Heart left ventricle (tissue), 16 donors: ENCODE data around the gene NUTM1. TPM values are rescaled to one million over a fixed set of nuclear protein-coding genes. Genes with fewer than 3 reads are reported as not detected.
A peak's percentile ranks its signal among the peaks of the same experiment; 100 is the strongest.

Experiments
- ATAC-seq, 4 donors: fragments of 200-7000 bp; cut with Tn5 transposase; one replicate each; pipeline ENCODE4 v1.9.1; 2020 to 2022; ENCODE audit warnings: moderate library complexity in 4 of 4, mild to moderate bottlenecking in 3 of 4, moderate number of reproducible peaks in 1 of 4
- DNase-seq, 5 donors: peaks; one replicate each; pipeline ENCODE4 v3.0.0-alpha.2; 2020
- H3K27ac ChIP-seq, 12 donors: fragments of 200-600 bp; sonication (generic) in 4 of 12; one replicate each; pipeline versions ENCODE4 v1.5.0 to v1.8.0; 2016 to 2022; ENCODE audit warnings: mild to moderate bottlenecking in 2 of 12
- H3K27me3 ChIP-seq, 9 donors: fragments of 200-600 bp; sonication (generic) in 2 of 9; one replicate each; pipeline versions ENCODE4 v1.5.1 to v1.8.0; 2016 to 2022; ENCODE audit warnings: mild to moderate bottlenecking in 3 of 9
- H3K36me3 ChIP-seq, 9 donors: fragments of 200-600 bp; sonication (generic) in 2 of 9; one replicate each; pipeline versions ENCODE4 v1.5.0 to v1.8.0; 2018 to 2022; ENCODE audit warnings: mild to moderate bottlenecking in 2 of 9
- H3K4me1 ChIP-seq, 12 donors: fragments of 200-600 bp; sonication (generic) in 4 of 12; one replicate each; pipeline versions ENCODE4 v1.5.0 to v1.8.0; 2016 to 2022; ENCODE audit warnings: mild to moderate bottlenecking in 3 of 12
- H3K4me3 ChIP-seq, 12 donors: fragments of 200-600 bp; sonication (generic) in 4 of 12; one replicate each; pipeline versions ENCODE4 v1.5.0 to v1.8.0; 2017 to 2022; ENCODE audit warnings: mild to moderate bottlenecking in 9 of 12, moderate library complexity in 4 of 12
- H3K9me3 ChIP-seq, 12 donors: fragments of 200-600 bp; sonication (generic) in 4 of 12; one replicate each; pipeline versions ENCODE4 v1.5.0 to v1.8.0; 2016 to 2022; ENCODE audit warnings: mild to moderate bottlenecking in 1 of 12
- POLR2A ChIP-seq, 2 donors: fragments of 450-650 bp; IDR thresholded peaks; one replicate each; pipeline ENCODE4 v1.6.1; 2017; ENCODE audit warnings: antibody characterized with exemption in 2 of 2, mild to moderate bottlenecking in 2 of 2, moderate library complexity in 2 of 2
- WGBS, 4 donors: extraction: QIAGEN DNeasy Blood & Tissue Kit in 2 of 4; methylation state at CpG; one replicate each; pipeline versions ENCODE4 v1.1.5 to v1.1.7; 2013 to 2018; 5-methylcytosine and 5-hydroxymethylcytosine counted together
- intact Hi-C, 10 donors: fragments of 100-400 bp; cut with DNase I; formaldehyde crosslinking; loops; one replicate each; pipeline versions ENCODE4 v1.11.1 to v1.14.2; 2022
- polyA plus RNA-seq, 2 donors: library from polyadenylated mRNA; stranded (reverse); fragments of 200-250 nt; gene quantifications; one replicate each; pipeline ENCODE4 v1.2.3, GENCODE V29; 2013
- total RNA-seq, 9 donors: library from RNA; depleted of rRNA in 2 of 9; stranded (reverse); fragments of >200 nt in 2 of 9; fragmentation: NEBNext Ultra II Directional in 3 of 9; extraction: Animal tissue kit (Norgen Biotek cat#: 25700) in 3 of 9; gene quantifications; one replicate each; pipeline versions ENCODE4 v1.1.0 to v1.2.4, GENCODE V29; 2016 to 2023
- TF ChIP-seq, protein P1 (sequence below), 12 donors: fragments of 200-600 bp; sonication (generic) in 4 of 12; IDR thresholded peaks; one replicate each; pipeline versions ENCODE4 v1.5.0 to v1.8.0; 2018 to 2022; ENCODE audit warnings: antibody characterized with exemption in 12 of 12, mild to moderate bottlenecking in 5 of 12
- donor health status: ischemic (EF 13 %, LVEDD 7.1; RV severe dilation, severe dysfunction).
- donor health status: healthy with polysubstance abuse.
- donor health status: DM: no; HTN: yes; CAD: no.
- donor health status: DM: no; HTN: no; CAD: no.
- donor health status: ischemic (EF 25% LVEDD 6.9; RV normal size, moderate dysfunction).
- donor health status: ischemic (EF 25% LVEDD 5.7; RV mildly dilated, moderate dysfunction).
- donor health status: healthy.
- donor health status: DM: yes; HTN: yes; CAD: no.
- donor health status: ischemic (EF 35%, LVEDD 5.7; RV mildly dilated, moderate dysfunction).
- donor health status: nonischemic (EF 11% LVEDD 7.7; RV severe dilation, severe dysfunction).
- donor health status: DM: yes; HTN: yes; CAD: no.
- donor health status: PGD.
- donor health status: ischemic (EF 29% LVEDD 5.4; RV normal size, mild dysfunction).
- donor health status: nonischemic (EF 23%, LVEDD 6.1; RV moderate dilation, normal function).

The NUTM1 gene
- total and polyA plus RNA-seq, 11 donors: not detected

DNA sequence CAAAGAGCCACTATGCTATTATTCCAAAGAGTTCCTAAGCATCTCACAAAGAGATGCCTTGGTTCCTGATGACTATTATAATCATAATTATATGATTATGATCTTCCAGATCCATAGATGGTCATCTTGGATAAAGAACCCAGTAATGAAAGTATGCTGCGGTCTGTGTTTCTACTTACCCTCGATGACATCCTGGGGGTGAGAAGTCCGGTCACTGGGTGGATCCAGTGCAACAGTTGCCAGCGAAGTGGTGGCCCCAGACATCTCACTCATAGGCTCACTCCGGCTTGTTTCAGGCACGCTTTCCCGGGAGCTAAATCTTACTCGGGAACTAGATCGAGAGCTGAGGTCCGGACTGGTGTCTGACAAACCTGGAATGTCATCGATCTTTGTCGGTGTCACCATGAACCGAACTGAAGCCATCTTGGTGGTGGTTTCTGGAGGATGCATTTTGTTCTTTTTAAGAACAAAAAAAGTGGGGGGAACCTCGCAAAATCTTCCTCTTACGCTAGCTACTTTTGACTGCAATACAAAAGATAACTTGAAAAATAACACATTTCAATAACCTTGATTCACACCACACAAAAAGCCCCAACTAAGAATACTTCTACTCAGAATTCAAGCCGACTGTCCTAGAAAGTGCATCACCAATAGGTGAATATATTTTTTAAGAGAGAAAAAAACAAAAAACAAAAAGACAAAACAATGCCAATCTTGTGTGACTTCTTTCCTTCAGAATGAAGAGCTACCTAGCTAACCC lies 6.7 kb upstream of the NUTM1 start:
- intact Hi-C loops: loop anchor here in 4 of 10 donors (5.0 to 10.0 kb wide), 5 partner anchors 72 to 272 kb away; partner anchors contain the start of genes EMC4 (in 1 of the 4), EMC7 (in 1 of the 4) and PGBD4 (in 1 of the 4)
- H3K9me3 ChIP-seq: no peaks in the 10 kb centered on the region
- no peak for TF ChIP-seq POLR2A (IDR thresholded peaks at IDR 0.05)
- TF ChIP-seq, protein P1, sequence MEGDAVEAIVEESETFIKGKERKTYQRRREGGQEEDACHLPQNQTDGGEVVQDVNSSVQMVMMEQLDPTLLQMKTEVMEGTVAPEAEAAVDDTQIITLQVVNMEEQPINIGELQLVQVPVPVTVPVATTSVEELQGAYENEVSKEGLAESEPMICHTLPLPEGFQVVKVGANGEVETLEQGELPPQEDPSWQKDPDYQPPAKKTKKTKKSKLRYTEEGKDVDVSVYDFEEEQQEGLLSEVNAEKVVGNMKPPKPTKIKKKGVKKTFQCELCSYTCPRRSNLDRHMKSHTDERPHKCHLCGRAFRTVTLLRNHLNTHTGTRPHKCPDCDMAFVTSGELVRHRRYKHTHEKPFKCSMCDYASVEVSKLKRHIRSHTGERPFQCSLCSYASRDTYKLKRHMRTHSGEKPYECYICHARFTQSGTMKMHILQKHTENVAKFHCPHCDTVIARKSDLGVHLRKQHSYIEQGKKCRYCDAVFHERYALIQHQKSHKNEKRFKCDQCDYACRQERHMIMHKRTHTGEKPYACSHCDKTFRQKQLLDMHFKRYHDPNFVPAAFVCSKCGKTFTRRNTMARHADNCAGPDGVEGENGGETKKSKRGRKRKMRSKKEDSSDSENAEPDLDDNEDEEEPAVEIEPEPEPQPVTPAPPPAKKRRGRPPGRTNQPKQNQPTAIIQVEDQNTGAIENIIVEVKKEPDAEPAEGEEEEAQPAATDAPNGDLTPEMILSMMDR (IDR thresholded peaks at IDR 0.05): no peak
- H3K27ac ChIP-seq: peak overlapping the region; percentile 26 to 97 (median 92)
- DNase-seq: no peak
- WGBS, 4 donors: 72 to 81% (median 79%) methylated on average over 16 of the region's 16 CpGs
- no peak for ATAC-seq
- peaks cover 0 to 28% (median 15%) of the 10 kb centered on the region in 9 donors for H3K36me3 ChIP-seq
- H3K4me1 ChIP-seq: peaks cover 0 to 77% (median 39%) of the 10 kb centered on the region in 12 donors
- H3K4me3 ChIP-seq: peak overlapping the region in 11 of 12 donors; percentile 70 to 95 (median 86)
- H3K27me3 ChIP-seq: no peaks in the 10 kb centered on the region

DNA sequence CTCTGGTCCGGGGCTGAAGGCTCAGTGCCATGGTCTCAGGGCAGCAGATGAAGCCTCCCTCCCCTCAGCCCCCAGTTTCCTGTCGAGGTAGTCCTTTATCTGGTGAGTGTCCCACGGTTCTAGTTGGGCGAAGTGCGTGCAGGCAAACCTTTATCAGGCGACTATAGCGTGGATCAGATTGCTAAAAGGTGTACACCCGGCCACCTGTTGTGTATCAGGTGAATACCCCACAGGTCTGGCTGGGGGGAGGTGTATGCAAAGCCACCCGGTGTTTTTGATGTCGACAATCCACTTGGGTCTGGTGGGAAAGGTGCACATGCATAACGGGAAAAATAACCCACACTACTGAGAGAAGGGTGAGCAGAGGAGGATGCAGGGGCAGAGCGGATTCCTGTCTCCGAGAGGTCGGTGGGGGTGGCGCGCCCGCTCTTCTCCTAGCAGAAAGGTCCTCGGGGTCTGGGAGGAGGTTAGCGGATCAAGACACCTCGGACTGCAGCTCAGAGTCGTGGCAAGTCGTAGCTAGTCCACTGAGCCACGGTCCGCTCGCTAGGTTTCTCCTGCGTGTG lies 6.0 kb upstream of the NUTM1 start:
- Histone ChIP-seq H3K27me3 (no peaks in the 10 kb centered on the region), H3K4me3 (peak overlapping the region; percentile 70 to 95 (median 88)), H3K27ac (peak overlapping the region; percentile 67 to 97 (median 94)), H3K36me3 (peaks cover 0 to 30% (median 18%) of the 10 kb centered on the region in 9 donors), H3K9me3 (no peaks in the 10 kb centered on the region), H3K4me1 (peaks cover 0 to 79% (median 45%) of the 10 kb centered on the region in 12 donors)
- ATAC-seq (peak; percentile 22 to 36 (median 31)), DNase-seq (no peak)
- TF ChIP-seq, protein P1 (IDR thresholded peaks at IDR 0.05): no peak
- no peak for TF ChIP-seq POLR2A (IDR thresholded peaks at IDR 0.05)
- 1% methylated on average over 21 to 26 of the region's 26 CpGs for WGBS, 4 donors
- intact Hi-C loops: loop anchor here in 4 of 10 donors (1.0 to 10.0 kb wide), 6 partner anchors 19 to 272 kb away; partner anchors contain the start of genes EMC4 (in 1 of the 4), EMC7 (in 1 of the 4) and PGBD4 (in 1 of the 4)

DNA sequence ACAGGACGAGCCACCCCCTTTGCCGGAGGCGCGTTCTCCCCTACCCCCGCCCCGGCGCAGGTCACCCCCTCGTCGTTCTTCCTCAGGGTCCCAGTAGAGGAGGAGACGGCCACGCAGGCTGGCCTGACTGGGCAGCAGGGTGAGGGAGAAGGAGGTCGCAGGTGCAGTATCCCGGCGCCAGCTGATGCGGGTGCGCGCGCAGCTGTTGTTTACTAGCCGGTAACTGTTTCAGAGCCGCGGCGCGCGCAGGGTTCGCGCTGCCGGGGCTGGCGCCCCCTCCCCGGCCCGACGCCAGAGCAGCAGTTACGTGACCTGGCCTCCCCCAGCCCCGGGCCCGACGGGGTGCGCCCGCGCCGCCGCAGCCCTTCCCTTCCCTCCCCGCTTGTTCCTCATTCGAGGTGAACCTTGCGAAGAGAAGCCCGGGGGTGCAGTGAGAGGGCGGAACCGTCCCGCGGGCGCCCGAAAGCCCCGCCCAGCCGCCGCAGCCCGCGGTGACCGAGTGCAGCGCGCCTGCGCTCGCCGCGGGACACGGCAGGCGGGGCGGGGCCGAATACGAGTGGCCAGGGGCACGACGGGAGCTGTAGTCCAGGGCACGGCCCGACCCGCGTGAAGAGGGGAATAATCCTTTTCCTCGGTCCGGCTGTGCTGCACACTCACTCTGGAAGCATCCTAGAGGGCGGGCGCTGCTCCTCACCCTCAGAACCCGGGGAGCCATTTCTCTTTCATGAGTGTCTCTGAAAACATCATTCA lies 5.4 kb upstream of the NUTM1 start, which contains the start of gene SLC12A6:
TSS of gene SLC12A6 (minus strand) at position 225 of the 750 bp plus-strand sequence. CDS start 1,101 bp downstream, outside the sequence.
- Histone ChIP-seq H3K9me3 (no peaks in the 10 kb centered on the region), H3K36me3 (peaks cover 0 to 30% (median 18%) of the 10 kb centered on the region in 9 donors), H3K27ac (peak within 1 kb of the TSS; percentile 67 to 97 (median 94)), H3K4me1 (peaks cover 0 to 74% (median 46%) of the 10 kb centered on the region in 12 donors), H3K27me3 (no peaks in the 10 kb centered on the region), H3K4me3 (peak within 1 kb of the TSS; percentile 70 to 95 (median 88))
- intact Hi-C loops: loop anchor here in 4 of 10 donors (1.0 to 10.0 kb wide), 6 partner anchors 19 to 273 kb away; partner anchors contain the start of genes EMC4 (in 1 of the 4), EMC7 (in 1 of the 4) and PGBD4 (in 1 of the 4)
- 0 to 1% (median 0%) methylated on average over 4 to 78 of the region's 78 CpGs for WGBS, 4 donors
- DNase-seq: peak; percentile 92 to 96 (median 93)
- peak in 1 of 2 donors; percentile 95 for TF ChIP-seq POLR2A (IDR thresholded peaks at IDR 0.05)
- TF ChIP-seq, protein P1 (IDR thresholded peaks at IDR 0.05): no peak
- ATAC-seq: peak; percentile 93 to 98 (median 96)
